CD14-positive monocyte (primary cell): ENCODE results near the gene GAMT. TPM values are rescaled to one million over a fixed set of nuclear protein-coding genes. Genes with fewer than 3 reads are reported as not detected.

Experiments used
- DNase-seq, 3 donors: peaks; one replicate each; pipeline ENCODE4 v3.0.0-alpha.2; 2011 to 2022
- H2AFZ ChIP-seq: 2 replicates; pipeline ENCODE4 v1.6.0; 2012; ENCODE audit warnings: mild to moderate bottlenecking, low read depth, low read length, inconsistent platforms; ENCODE audit not compliant: insufficient read depth, poor library complexity, severe bottlenecking
- H3K27ac ChIP-seq, 2 donors: 1 replicate in 1 of 2; 2 replicates in 1 of 2; pipeline ENCODE4 v1.5.1; 2012 to 2013; ENCODE audit warnings: low read length in 2 of 2, control low read depth in 1 of 2, inconsistent platforms in 1 of 2, low read depth in 1 of 2, mild to moderate bottlenecking in 1 of 2
- H3K27me3 ChIP-seq, 2 donors: one replicate each; pipeline versions ENCODE4 v1.6.0 to v1.6.1; 2011 to 2013; ENCODE audit warnings: low read length in 2 of 2; ENCODE audit not compliant: control insufficient read depth in 2 of 2, insufficient read depth in 2 of 2
- H3K36me3 ChIP-seq, 2 donors: replicated peaks in 1 of 2; 1 replicate in 1 of 2; 2 replicates in 1 of 2; pipeline versions ENCODE4 v1.5.1 to v1.6.1; 2012 to 2013; ENCODE audit warnings: low read length in 2 of 2, control low read depth in 1 of 2, inconsistent platforms in 1 of 2, mild to moderate bottlenecking in 1 of 2; ENCODE audit not compliant: insufficient read depth in 2 of 2, control insufficient read depth in 1 of 2
- H3K4me1 ChIP-seq, 2 donors: 1 replicate in 1 of 2; 2 replicates in 1 of 2; pipeline versions ENCODE4 v1.5.1 to v1.6.1; 2012 to 2013; ENCODE audit warnings: low read length in 2 of 2, control low read depth in 1 of 2, inconsistent platforms in 1 of 2, mild to moderate bottlenecking in 1 of 2, moderate library complexity in 1 of 2; ENCODE audit not compliant: insufficient read depth in 2 of 2, control insufficient read depth in 1 of 2
- H3K4me2 ChIP-seq: replicated peaks from 2 replicates; pipeline ENCODE3; 2012; ENCODE audit warnings: low read length, moderate library complexity, mild to moderate bottlenecking; ENCODE audit not compliant: poor library complexity, severe bottlenecking; ENCODE audit errors: extremely low read depth
- H3K4me3 ChIP-seq, 3 experiments: fragments of 200-600 bp in 1 of 3; sonication (generic) in 1 of 3; replicated peaks in 1 of 3; 1 replicate in 2 of 3; 2 replicates in 1 of 3; pipeline ENCODE4 v1.5.1; 2011 to 2013; ENCODE audit warnings: low read length in 3 of 3, mild to moderate bottlenecking in 3 of 3, control low read depth in 2 of 3, low read depth in 2 of 3, inconsistent platforms in 1 of 3, moderate library complexity in 1 of 3
- H3K79me2 ChIP-seq: 2 replicates; pipeline ENCODE4 v1.6.0; 2012; ENCODE audit warnings: mild to moderate bottlenecking, control low read depth, inconsistent platforms, low read length, moderate library complexity; ENCODE audit not compliant: insufficient read depth
- H3K9ac ChIP-seq: 2 replicates; pipeline ENCODE4 v1.6.0; 2017; ENCODE audit warnings: low read length, mild to moderate bottlenecking; ENCODE audit not compliant: insufficient read depth, poor library complexity, severe bottlenecking
- H3K9me3 ChIP-seq, 2 donors: replicated peaks in 1 of 2; 1 replicate in 1 of 2; 2 replicates in 1 of 2; pipeline versions ENCODE4 v1.5.1 to v1.6.1; 2012 to 2013; ENCODE audit warnings: low read length in 2 of 2, control low read depth in 1 of 2; ENCODE audit not compliant: control insufficient read depth in 1 of 2, insufficient read depth in 1 of 2
- H4K20me1 ChIP-seq: 2 replicates; pipeline ENCODE4 v1.6.0; 2012; ENCODE audit warnings: mild to moderate bottlenecking, low read length, control low read depth, moderate library complexity; ENCODE audit not compliant: insufficient read depth
- H3K27ac Mint-ChIP-seq, 7 donors: one replicate each; pipeline ENCODE4 v1.8.0; 2020; ENCODE audit warnings: mild to moderate bottlenecking in 7 of 7, mixed read lengths in 7 of 7, moderate library complexity in 6 of 7, inconsistent platforms in 2 of 7
- H3K27me3 Mint-ChIP-seq, 3 donors: one replicate each; pipeline ENCODE4 v1.8.0; 2021 to 2022; ENCODE audit warnings: low read depth in 3 of 3, mild to moderate bottlenecking in 3 of 3, mixed read lengths in 3 of 3, moderate library complexity in 3 of 3, inconsistent platforms in 1 of 3
- H3K36me3 Mint-ChIP-seq, 2 donors: one replicate each; pipeline ENCODE4 v1.8.0; 2020; ENCODE audit warnings: mixed read lengths in 2 of 2, inconsistent platforms in 1 of 2, mild to moderate bottlenecking in 1 of 2
- H3K4me1 Mint-ChIP-seq: one replicate; pipeline ENCODE4 v1.8.0; 2020; ENCODE audit warnings: mild to moderate bottlenecking, mixed read lengths
- H3K4me3 Mint-ChIP-seq, 2 donors: one replicate each; pipeline ENCODE4 v1.8.0; 2020; ENCODE audit warnings: mild to moderate bottlenecking in 2 of 2, mixed read lengths in 2 of 2, moderate library complexity in 1 of 2
- H3K9me3 Mint-ChIP-seq, 7 donors: one replicate each; pipeline ENCODE4 v1.8.0; 2020 to 2022; ENCODE audit warnings: mixed read lengths in 7 of 7, mild to moderate bottlenecking in 6 of 7, moderate library complexity in 6 of 7, inconsistent platforms in 2 of 7
- CTCF ChIP-seq: fragments of 200-600 bp; IDR thresholded peaks from one replicate; pipeline ENCODE4 v1.8.0; 2022; ENCODE audit warnings: antibody characterized with exemption, mild to moderate bottlenecking
- WGBS: methylation state at CpG from one replicate; pipeline ENCODE4 v1.1.5; 2013; ENCODE audit warnings: missing lambda C conversion rate; ENCODE audit not compliant: insufficient coverage; 5-methylcytosine and 5-hydroxymethylcytosine counted together
- intact Hi-C, 2 donors: fragments of 100-400 bp; cut with micrococcal nuclease; formaldehyde crosslinking; loops; one replicate each; pipeline versions ENCODE4 v1.15.0 to v1.15.1; 2023
- polyA plus RNA-seq, 3 donors: library from polyadenylated mRNA; depleted of rRNA in 1 of 3; unstranded in 2 of 3; stranded (reverse) in 1 of 3; fragments of 300-500 nt in 2 of 3; fragments of >200 nt in 1 of 3; fragmentation: Illumina TruSeq in 2 of 3; gene quantifications; 1 replicate in 2 of 3; 2 replicates in 1 of 3; pipeline ENCODE4 v1.2.3, GENCODE V29; 2012 to 2021

Gene GAMT
- polyA plus RNA-seq, 3 donors: 0.95 to 1.3 (median 0.96) TPM

- peak overlapping the region in 1 of 7 donors; percentile 35 for H3K27ac Mint-ChIP-seq
- Histone ChIP-seq H3K79me2 (no peaks in the 10 kb centered on the region), H3K27ac (no peak overlapping the region), H2AFZ (no peak overlapping the region), H3K9me3 (no peaks in the 10 kb centered on the region), H3K4me1 (peaks cover 19 to 28% of the 10 kb centered on the region in 2 donors), H3K4me2 (no peak overlapping the region), H4K20me1 (no peaks in the 10 kb centered on the region), H3K36me3 (peaks cover 16 to 48% of the 10 kb centered on the region in 2 donors), H3K9ac (no peak overlapping the region), H3K27me3 (no peaks in the 10 kb centered on the region), H3K4me3 (no peak overlapping the region)
- no peak overlapping the region for H3K4me3 Mint-ChIP-seq
- peaks cover 63 to 79% of the 10 kb centered on the region in 2 donors for H3K36me3 Mint-ChIP-seq
- no peak for TF ChIP-seq CTCF
- no peaks in the 10 kb centered on the region for H3K9me3 Mint-ChIP-seq
- H3K27me3 Mint-ChIP-seq: peaks cover 0 to 5% (median 5%) of the 10 kb centered on the region in 3 donors
- peaks cover 24% of the 10 kb centered on the region for H3K4me1 Mint-ChIP-seq
- DNase-seq: no peak
- 90% methylated on average over 21 of the region's 30 CpGs for WGBS
- intact Hi-C loops: no loop called here
Measured at GRCh38 chr19:1361601-1362386, 39.5 kb downstream of the GAMT start.

GRCh38 chr19:1360818-1361461 lies 40.4 kb downstream of the GAMT start:
- Histone ChIP-seq H3K36me3 (peaks cover 16 to 48% of the 10 kb centered on the region in 2 donors), H3K4me2 (no peak overlapping the region), H3K4me1 (peaks cover 18 to 28% of the 10 kb centered on the region in 2 donors), H3K4me3 (no peak overlapping the region), H3K27ac (no peak overlapping the region), H3K27me3 (peaks cover 0 to under 1% of the 10 kb centered on the region in 2 donors), H2AFZ (no peak overlapping the region), H3K79me2 (no peaks in the 10 kb centered on the region), H3K9me3 (no peaks in the 10 kb centered on the region), H4K20me1 (no peaks in the 10 kb centered on the region), H3K9ac (no peak overlapping the region)
- Mint-ChIP-seq H3K4me1 (peaks cover 25% of the 10 kb centered on the region), H3K27me3 (peaks cover under 1 to 7% (median 5%) of the 10 kb centered on the region in 3 donors), H3K4me3 (no peak overlapping the region), H3K27ac (peak overlapping the region in 1 of 7 donors; percentile 64), H3K36me3 (peaks cover 60 to 71% of the 10 kb centered on the region in 2 donors), H3K9me3 (peaks cover 0 to 3% (median 0%) of the 10 kb centered on the region in 7 donors)
- TF ChIP-seq CTCF: no peak
- intact Hi-C loops: no loop called here
- 69% methylated on average over 17 of the region's 31 CpGs for WGBS
- DNase-seq: no peak
